ENCODE data around the gene PACRG. TPM values are rescaled to one million over a fixed set of nuclear protein-coding genes. Genes with fewer than 3 reads are reported as not detected.

Gene PACRG
- polyA plus RNA-seq, 1 donor (not counting 4 experiments of a cell fraction or from before 2014, with no cell fraction given): 0.31 TPM

DNA sequence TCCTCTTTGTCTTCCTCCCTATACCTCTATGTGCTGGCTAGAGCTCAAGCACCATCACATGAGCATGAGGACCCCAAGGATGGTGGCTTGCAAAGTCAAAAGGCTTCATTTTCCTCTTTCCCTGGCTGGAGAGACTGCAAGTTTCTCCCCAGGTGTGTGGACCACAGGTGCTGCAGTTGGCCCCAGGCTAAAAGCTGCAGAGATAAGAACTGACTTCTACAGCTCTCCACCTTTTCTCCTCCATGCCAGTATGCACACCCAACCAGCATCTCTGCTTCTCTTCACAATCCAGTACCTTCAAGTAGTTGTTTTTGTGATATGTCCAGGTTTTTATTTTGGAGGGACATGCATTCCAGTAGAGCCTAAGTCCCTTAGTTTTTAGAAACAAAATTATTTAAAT lies 29.3 kb upstream of the PACRG start:
- FAIRE-seq: no peak

DNA sequence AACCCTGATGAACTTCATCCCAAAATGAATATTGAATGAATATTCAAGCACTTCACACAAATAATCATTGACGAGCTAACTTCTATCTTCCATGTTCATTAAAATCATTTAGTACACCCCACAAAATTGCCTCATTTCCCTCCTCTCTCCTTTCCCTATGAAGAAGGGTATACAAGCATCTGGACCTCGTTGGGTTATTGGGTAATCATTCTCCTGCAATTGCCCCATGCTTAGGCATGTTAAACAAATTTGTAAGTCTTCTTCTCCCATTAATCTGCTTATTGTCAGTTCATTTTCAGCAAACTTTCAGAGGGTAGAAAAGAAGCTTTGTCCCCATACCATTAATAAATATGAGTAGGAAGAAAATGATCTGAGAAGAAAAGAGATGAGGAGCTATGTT lies 27.8 kb upstream of the PACRG start:
- no peak overlapping the region for H3K4me2 ChIP-seq (ENCODE audit: control insufficient read depth, extremely low read depth, insufficient read depth, low read depth, low read length)
- H3K36me3 ChIP-seq (ENCODE audit: control insufficient read depth in 2 of 2, extremely low read depth in 1 of 2, insufficient read depth in 2 of 2, low read length in 2 of 2): no peaks in the 10 kb centered on the region
- H3K27ac ChIP-seq (ENCODE audit: control insufficient read depth, insufficient read depth, low read length): no peak overlapping the region
- dilution Hi-C loops (cut with MboI; ENCODE audit: extremely low pct_ligation_motif_present, low sequenced_read_pairs): no loop called here
- H2AFZ ChIP-seq (ENCODE audit: control insufficient read depth, low read length): no peak overlapping the region
- TF ChIP-seq, protein P1, sequence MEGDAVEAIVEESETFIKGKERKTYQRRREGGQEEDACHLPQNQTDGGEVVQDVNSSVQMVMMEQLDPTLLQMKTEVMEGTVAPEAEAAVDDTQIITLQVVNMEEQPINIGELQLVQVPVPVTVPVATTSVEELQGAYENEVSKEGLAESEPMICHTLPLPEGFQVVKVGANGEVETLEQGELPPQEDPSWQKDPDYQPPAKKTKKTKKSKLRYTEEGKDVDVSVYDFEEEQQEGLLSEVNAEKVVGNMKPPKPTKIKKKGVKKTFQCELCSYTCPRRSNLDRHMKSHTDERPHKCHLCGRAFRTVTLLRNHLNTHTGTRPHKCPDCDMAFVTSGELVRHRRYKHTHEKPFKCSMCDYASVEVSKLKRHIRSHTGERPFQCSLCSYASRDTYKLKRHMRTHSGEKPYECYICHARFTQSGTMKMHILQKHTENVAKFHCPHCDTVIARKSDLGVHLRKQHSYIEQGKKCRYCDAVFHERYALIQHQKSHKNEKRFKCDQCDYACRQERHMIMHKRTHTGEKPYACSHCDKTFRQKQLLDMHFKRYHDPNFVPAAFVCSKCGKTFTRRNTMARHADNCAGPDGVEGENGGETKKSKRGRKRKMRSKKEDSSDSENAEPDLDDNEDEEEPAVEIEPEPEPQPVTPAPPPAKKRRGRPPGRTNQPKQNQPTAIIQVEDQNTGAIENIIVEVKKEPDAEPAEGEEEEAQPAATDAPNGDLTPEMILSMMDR (optimal IDR thresholded peaks at IDR 0.05 in 1 of 3, IDR thresholded peaks at IDR 0.05 in 1 of 3, conservative IDR thresholded peaks at IDR 0.05 in 1 of 3; ENCODE audit: extremely low read depth in 1 of 3, insufficient read depth in 2 of 3, low read length in 3 of 3): no peak
- no peak for TF ChIP-seq EZH2 (IDR thresholded peaks at IDR 0.05; ENCODE audit: low read length)
- no peaks in the 10 kb centered on the region for H3K9me3 ChIP-seq (ENCODE audit: control insufficient read depth, low read depth, low read length)
- no peaks in the 10 kb centered on the region for H3K9me1 ChIP-seq (ENCODE audit: control insufficient read depth, extremely low read depth, insufficient read depth, low read length)
- no peak for FAIRE-seq
- DNase-seq (ENCODE audit: low read depth, low spot score): no peak
- no peaks in the 10 kb centered on the region for H3K27me3 ChIP-seq (ENCODE audit: control insufficient read depth, extremely low read depth, insufficient read depth, low read length)
- no peaks in the 10 kb centered on the region for H3K4me1 ChIP-seq (ENCODE audit: control insufficient read depth, extremely low read depth, insufficient read depth, low read length)
- no peak overlapping the region for H3K9ac ChIP-seq (ENCODE audit: control insufficient read depth, extremely low read depth, insufficient read depth, low read length)
- H4K20me1 ChIP-seq (ENCODE audit: control insufficient read depth, extremely low read depth, insufficient read depth, low read length): no peaks in the 10 kb centered on the region
- H3K79me2 ChIP-seq (ENCODE audit: control insufficient read depth, insufficient read depth, low read length): no peaks in the 10 kb centered on the region
- H3K4me3 ChIP-seq (ENCODE audit: control insufficient read depth in 2 of 3, extremely low read depth in 1 of 3, insufficient read depth in 2 of 3, low read depth in 1 of 3, low read length in 3 of 3): no peak overlapping the region

More for the DNA sequence above, 29.3 kb upstream of the PACRG start:
- H2AFZ ChIP-seq (ENCODE audit: control insufficient read depth, low read length): no peak overlapping the region
- H3K27me3 ChIP-seq (ENCODE audit: control insufficient read depth, extremely low read depth, insufficient read depth, low read length): no peaks in the 10 kb centered on the region
- H3K9me3 ChIP-seq (ENCODE audit: control insufficient read depth, low read depth, low read length): no peaks in the 10 kb centered on the region
- no peak overlapping the region for H3K27ac ChIP-seq (ENCODE audit: control insufficient read depth, insufficient read depth, low read length)
- no peak for DNase-seq (ENCODE audit: low read depth, low spot score)
- H3K79me2 ChIP-seq (ENCODE audit: control insufficient read depth, insufficient read depth, low read length): no peaks in the 10 kb centered on the region
- TF ChIP-seq, protein P1 (optimal IDR thresholded peaks at IDR 0.05 in 1 of 3, IDR thresholded peaks at IDR 0.05 in 1 of 3, conservative IDR thresholded peaks at IDR 0.05 in 1 of 3; ENCODE audit: extremely low read depth in 1 of 3, insufficient read depth in 2 of 3, low read length in 3 of 3): no peak
- TF ChIP-seq EZH2 (IDR thresholded peaks at IDR 0.05; ENCODE audit: low read length): no peak
- H3K9ac ChIP-seq (ENCODE audit: control insufficient read depth, extremely low read depth, insufficient read depth, low read length): no peak overlapping the region
- no peak overlapping the region for H3K4me3 ChIP-seq (ENCODE audit: control insufficient read depth in 2 of 3, extremely low read depth in 1 of 3, insufficient read depth in 2 of 3, low read depth in 1 of 3, low read length in 3 of 3)
- no peaks in the 10 kb centered on the region for H3K9me1 ChIP-seq (ENCODE audit: control insufficient read depth, extremely low read depth, insufficient read depth, low read length)
- no peaks in the 10 kb centered on the region for H3K4me1 ChIP-seq (ENCODE audit: control insufficient read depth, extremely low read depth, insufficient read depth, low read length)
- no peak overlapping the region for H3K4me2 ChIP-seq (ENCODE audit: control insufficient read depth, extremely low read depth, insufficient read depth, low read depth, low read length)
- dilution Hi-C loops (cut with MboI; ENCODE audit: extremely low pct_ligation_motif_present, low sequenced_read_pairs): no loop called here
- H3K36me3 ChIP-seq (ENCODE audit: control insufficient read depth in 2 of 2, extremely low read depth in 1 of 2, insufficient read depth in 2 of 2, low read length in 2 of 2): no peaks in the 10 kb centered on the region
- H4K20me1 ChIP-seq (ENCODE audit: control insufficient read depth, extremely low read depth, insufficient read depth, low read length): no peaks in the 10 kb centered on the region
